Brain microvascular endothelial cell (primary cell): ENCODE results near the gene CRBN.

Experiments
- DNase-seq: peaks from one replicate; pipeline ENCODE4 v3.0.0-alpha.2; 2020
- H3K27ac ChIP-seq: fragments of 250-450 bp; sonication (Bioruptor Pico); 2 replicates; pipeline ENCODE4 v1.5.1; 2020; ENCODE audit warnings: mild to moderate bottlenecking, moderate library complexity
- H3K27me3 ChIP-seq: fragments of 250-450 bp; sonication (Bioruptor Pico); replicated peaks from 2 replicates; pipeline ENCODE4 v1.5.1; 2020; ENCODE audit warnings: mild to moderate bottlenecking
- H3K36me3 ChIP-seq: fragments of 250-450 bp; sonication (Bioruptor Pico); replicated peaks from 2 replicates; pipeline ENCODE4 v1.5.1; 2020; ENCODE audit warnings: mild to moderate bottlenecking
- H3K4me3 ChIP-seq: 2 replicates; pipeline ENCODE4 v1.5.1; 2011; ENCODE audit warnings: low read depth, mild to moderate bottlenecking, control low read depth, low read length, moderate library complexity
- in situ Hi-C: cut with HindIII; loops from 2 replicates; pipeline ENCODE4 v1.10.0; 2017; ENCODE audit warnings: low sequenced_read_pairs, low pct_ligation_motif_present
- TF ChIP-seq, protein P1 (sequence below): IDR thresholded peaks from 2 replicates; pipeline ENCODE4 v1.5.1; 2011; ENCODE audit warnings: low read depth, mild to moderate bottlenecking, moderate library complexity, low read length, control low read depth, inconsistent platforms; ENCODE audit errors: missing control alignments

CRBN gene

DNA sequence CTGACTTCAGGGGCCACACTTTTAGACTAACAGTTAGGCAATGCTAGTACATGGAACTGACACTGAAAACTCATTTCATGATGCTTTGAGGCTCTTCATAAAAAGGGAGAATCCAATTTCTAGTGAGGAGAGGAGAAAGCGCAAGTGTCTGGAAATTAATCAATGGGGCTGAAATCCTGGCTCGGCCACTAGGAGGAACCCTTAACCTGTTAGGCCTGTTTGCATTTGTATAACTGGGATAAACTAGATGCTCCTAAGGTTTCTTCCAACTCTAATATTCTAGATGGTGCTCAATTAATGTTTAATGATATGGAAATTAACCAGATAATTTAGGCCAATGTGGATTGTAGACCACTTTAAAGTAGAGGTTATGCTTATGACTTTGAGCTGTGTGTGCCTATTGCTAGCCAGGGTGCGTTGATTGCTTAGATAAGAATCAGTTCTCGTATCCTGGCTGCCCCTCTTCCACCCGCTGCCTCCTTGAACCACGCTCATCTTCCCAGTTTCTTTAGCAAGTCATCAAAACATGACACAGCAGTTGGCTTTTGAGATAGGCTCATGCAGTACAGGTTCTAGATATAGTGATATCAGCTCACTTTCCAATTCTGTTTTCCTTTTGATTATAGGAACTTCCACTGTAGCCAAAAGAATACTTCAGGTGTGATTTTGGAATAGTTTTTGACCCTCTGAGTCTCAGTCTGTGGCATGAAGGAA lies 16.8 kb upstream of the CRBN start:
- no peaks in the 10 kb centered on the region for H3K36me3 ChIP-seq
- in situ Hi-C loops, result no loop called here
- H3K27me3 ChIP-seq, result no peaks in the 10 kb centered on the region
- peak; percentile 22 for DNase-seq
- no peak overlapping the region for H3K27ac ChIP-seq
- TF ChIP-seq, protein P1, sequence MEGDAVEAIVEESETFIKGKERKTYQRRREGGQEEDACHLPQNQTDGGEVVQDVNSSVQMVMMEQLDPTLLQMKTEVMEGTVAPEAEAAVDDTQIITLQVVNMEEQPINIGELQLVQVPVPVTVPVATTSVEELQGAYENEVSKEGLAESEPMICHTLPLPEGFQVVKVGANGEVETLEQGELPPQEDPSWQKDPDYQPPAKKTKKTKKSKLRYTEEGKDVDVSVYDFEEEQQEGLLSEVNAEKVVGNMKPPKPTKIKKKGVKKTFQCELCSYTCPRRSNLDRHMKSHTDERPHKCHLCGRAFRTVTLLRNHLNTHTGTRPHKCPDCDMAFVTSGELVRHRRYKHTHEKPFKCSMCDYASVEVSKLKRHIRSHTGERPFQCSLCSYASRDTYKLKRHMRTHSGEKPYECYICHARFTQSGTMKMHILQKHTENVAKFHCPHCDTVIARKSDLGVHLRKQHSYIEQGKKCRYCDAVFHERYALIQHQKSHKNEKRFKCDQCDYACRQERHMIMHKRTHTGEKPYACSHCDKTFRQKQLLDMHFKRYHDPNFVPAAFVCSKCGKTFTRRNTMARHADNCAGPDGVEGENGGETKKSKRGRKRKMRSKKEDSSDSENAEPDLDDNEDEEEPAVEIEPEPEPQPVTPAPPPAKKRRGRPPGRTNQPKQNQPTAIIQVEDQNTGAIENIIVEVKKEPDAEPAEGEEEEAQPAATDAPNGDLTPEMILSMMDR, result peak; percentile 67
- H3K4me3 ChIP-seq, result no peak overlapping the region

DNA sequence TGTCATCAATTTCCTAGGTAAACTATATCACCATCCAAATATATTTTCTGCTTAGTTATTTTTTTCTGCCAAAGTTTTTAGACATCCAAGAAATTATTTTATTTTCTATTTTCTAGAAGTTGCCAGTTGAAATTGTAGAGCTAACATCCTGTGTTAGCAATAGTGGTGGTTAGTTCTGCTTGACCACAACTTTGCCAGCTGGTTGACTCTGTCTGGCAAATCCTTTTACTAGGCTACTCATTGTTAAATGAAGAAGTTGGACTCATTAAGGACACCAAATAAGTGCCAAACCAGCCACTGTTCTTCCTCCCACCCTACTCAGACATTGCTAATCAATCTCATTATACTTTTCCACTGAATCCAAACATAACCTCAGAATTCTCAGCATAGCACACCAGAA lies 15.4 kb upstream of the CRBN start:
- H3K27ac ChIP-seq, result no peak overlapping the region
- no peak for DNase-seq
- in situ Hi-C loops, result no loop called here
- TF ChIP-seq, protein P1, result no peak
- no peaks in the 10 kb centered on the region for H3K36me3 ChIP-seq
- H3K4me3 ChIP-seq, result no peak overlapping the region
- no peaks in the 10 kb centered on the region for H3K27me3 ChIP-seq

DNA sequence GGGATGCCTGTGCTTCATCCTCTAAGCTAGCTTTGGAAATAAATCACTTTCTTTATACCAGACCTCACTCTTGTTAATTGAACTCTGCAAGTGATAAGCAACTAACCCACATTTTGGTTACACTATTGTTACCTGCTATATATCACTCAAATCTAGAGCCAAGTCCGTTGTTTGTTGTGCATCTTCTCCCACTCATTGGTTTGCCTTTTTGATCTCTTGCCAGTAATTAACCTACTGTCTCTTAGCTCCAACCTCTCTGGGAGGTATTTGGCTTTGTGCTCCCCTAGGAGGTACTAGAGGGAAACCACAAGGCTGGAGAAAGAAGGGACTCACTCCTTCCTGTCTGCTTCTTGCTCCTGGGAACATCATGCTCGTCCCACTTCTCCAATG lies 12.8 kb upstream of the CRBN start:
- no peak overlapping the region for H3K4me3 ChIP-seq
- DNase-seq, result no peak
- no peaks in the 10 kb centered on the region for H3K36me3 ChIP-seq
- TF ChIP-seq, protein P1, result no peak
- H3K27ac ChIP-seq, result no peak overlapping the region
- in situ Hi-C loops, result no loop called here
- no peaks in the 10 kb centered on the region for H3K27me3 ChIP-seq

DNA sequence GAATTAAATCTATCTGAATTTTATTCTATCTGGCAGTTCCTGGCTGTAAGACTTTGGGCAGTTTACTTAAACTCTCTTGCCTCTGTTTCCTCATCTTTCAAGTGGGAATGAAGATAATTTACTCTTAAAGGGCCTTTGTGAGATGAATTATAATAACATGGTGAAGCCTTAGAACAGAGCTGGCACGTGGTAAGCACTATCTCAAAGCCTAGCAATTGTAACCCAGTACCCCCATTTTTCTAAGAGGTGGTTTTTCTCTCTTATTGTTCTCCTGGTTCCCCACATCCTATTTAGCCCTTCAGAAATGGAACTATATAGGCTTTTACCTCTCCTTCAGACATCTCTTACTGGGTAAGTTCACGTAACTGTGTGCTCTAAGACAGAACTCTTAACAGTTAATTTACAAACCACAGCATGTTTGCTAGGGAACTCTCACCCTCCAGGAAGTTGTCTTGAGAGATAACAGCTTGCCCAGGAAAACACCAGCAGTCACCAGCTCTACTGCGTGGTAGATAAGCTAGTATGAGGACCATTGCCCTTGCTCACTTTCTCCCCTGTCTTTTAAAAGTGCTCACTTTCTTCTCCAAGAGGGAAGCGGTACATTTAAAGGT lies 12.3 kb upstream of the CRBN start:
- in situ Hi-C loops, result no loop called here
- Histone ChIP-seq H3K36me3 (no peaks in the 10 kb centered on the region), H3K27me3 (no peaks in the 10 kb centered on the region), H3K4me3 (no peak overlapping the region), H3K27ac (no peak overlapping the region)
- TF ChIP-seq, protein P1, result no peak
- DNase-seq, result peak; percentile 47

DNA sequence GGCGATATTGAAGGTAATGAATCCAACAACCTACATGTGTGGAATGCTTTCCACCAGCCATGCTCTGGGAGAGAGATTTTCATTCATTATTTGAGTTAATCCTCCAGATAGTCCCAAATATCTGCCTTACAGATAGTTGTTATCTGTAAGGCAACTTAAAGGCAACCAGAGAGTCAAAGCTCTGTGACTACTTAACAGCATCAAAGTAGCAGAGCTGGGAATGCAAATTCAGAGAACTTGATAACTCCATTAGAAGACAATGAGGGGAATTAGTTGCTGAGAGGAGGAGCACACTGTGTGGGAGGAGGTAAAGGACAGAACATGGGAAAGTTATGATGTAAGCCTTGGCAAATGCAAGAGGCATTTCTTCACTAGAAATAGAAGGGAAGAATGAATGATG lies 10.5 kb upstream of the CRBN start:
- H3K36me3 ChIP-seq, result no peaks in the 10 kb centered on the region
- in situ Hi-C loops, result no loop called here
- no peak for DNase-seq
- H3K4me3 ChIP-seq, result no peak overlapping the region
- no peak overlapping the region for H3K27ac ChIP-seq
- H3K27me3 ChIP-seq, result no peaks in the 10 kb centered on the region
- TF ChIP-seq, protein P1, result no peak
